A673 (cell line): Measurements from ENCODE around the gene TMEM229A. TPM values are rescaled to one million over a fixed set of nuclear protein-coding genes. Genes with fewer than 3 reads are reported as not detected.

Source experiments
- BruUV-seq: library from RNA; stranded (reverse); fragments of 400-500 nt; replicated peaks from 2 replicates; lab custom pipeline; 2021; lab: Mats Ljungman, UMichigan
- CTCF ChIA-PET: fragments of 300-600 bp; sonication (Branson Sonifier 250); formaldehyde crosslinking; loops from one replicate; lab custom pipeline; 2022; ENCODE audit warnings: antibody characterized with exemption; lab: Charles Lee
- POLR2A ChIA-PET: fragments of 300-600 bp; sonication (Branson Sonifier 250); formaldehyde crosslinking; loops from one replicate; lab custom pipeline; 2022; ENCODE audit warnings: antibody characterized with exemption; ENCODE audit not compliant: low non-redundant PET; lab: Charles Lee
- DNase-seq: peaks from one replicate; pipeline ENCODE4 v3.0.0-alpha.2; 2015; ENCODE audit warnings: low spot score
- H3K27ac ChIP-seq: fragments of 200-600 bp; sonication (generic); 2 replicates; pipeline ENCODE4 v1.5.1; 2016; ENCODE audit warnings: mixed run types, low read depth, mild to moderate bottlenecking, mixed read lengths, antibody characterized with exemption, low read length; ENCODE audit not compliant: poor library complexity, severe bottlenecking
- H3K27me3 ChIP-seq: fragments of 200-600 bp; sonication (generic); replicated peaks from 2 replicates; pipeline ENCODE4 v1.6.1; 2017; ENCODE audit warnings: mixed run types, low read depth, mild to moderate bottlenecking, mixed read lengths, antibody characterized with exemption, low read length; ENCODE audit not compliant: insufficient read depth, poor library complexity
- H3K36me3 ChIP-seq: fragments of 200-600 bp; sonication (generic); 2 replicates; pipeline ENCODE4 v1.6.1; 2016; ENCODE audit warnings: mixed run types, mild to moderate bottlenecking, mixed read lengths, antibody characterized with exemption, low read length; ENCODE audit not compliant: insufficient read depth, poor library complexity, severe bottlenecking
- H3K4me1 ChIP-seq: fragments of 200-600 bp; sonication (generic); 2 replicates; pipeline ENCODE4 v1.6.1; 2017; ENCODE audit warnings: mixed run types, mild to moderate bottlenecking, mixed read lengths, antibody characterized with exemption, low read length; ENCODE audit not compliant: insufficient read depth, poor library complexity, severe bottlenecking
- H3K4me3 ChIP-seq: fragments of 200-600 bp; sonication (generic); 2 replicates; pipeline ENCODE4 v1.5.1; 2016; ENCODE audit warnings: low read depth, mixed run types, mild to moderate bottlenecking, mixed read lengths, low read length; ENCODE audit not compliant: poor library complexity, severe bottlenecking
- H3K9me3 ChIP-seq: fragments of 200-600 bp; sonication (generic); 2 replicates; pipeline ENCODE4 v1.6.1; 2016; ENCODE audit warnings: mixed run types, low read depth, mild to moderate bottlenecking, mixed read lengths, antibody characterized with exemption, low read length; ENCODE audit not compliant: poor library complexity, severe bottlenecking
- EZH2 ChIP-seq: fragments of 200-600 bp; sonication (generic); IDR thresholded peaks from 2 replicates; pipeline ENCODE4 v1.6.1; 2017; ENCODE audit warnings: borderline replicate concordance, low read depth, mild to moderate bottlenecking, mixed read lengths, antibody characterized with exemption, low read length; ENCODE audit not compliant: poor library complexity, severe bottlenecking
- intact Hi-C: fragments of 100-400 bp; cut with micrococcal nuclease; formaldehyde crosslinking; loops from one replicate; pipeline ENCODE4 v1.10.0; 2022; ENCODE audit not compliant: unreplicated experiment
- total RNA-seq: library from RNA; stranded (reverse); gene quantifications from 2 replicates; pipeline ENCODE4 v1.2.3, GENCODE V29; 2021
- TF ChIP-seq, protein P1 (sequence below): fragments of 300-800, 200-600 bp; sonication (generic); conservative IDR thresholded peaks from 2 replicates; pipeline ENCODE4 v1.5.1; 2017; ENCODE audit warnings: low read depth, mild to moderate bottlenecking, antibody characterized with exemption, low read length, moderate library complexity, mixed read lengths

The TMEM229A gene
- total RNA-seq, 1 experiment from 2014 or later = 24.6 TPM

DNA sequence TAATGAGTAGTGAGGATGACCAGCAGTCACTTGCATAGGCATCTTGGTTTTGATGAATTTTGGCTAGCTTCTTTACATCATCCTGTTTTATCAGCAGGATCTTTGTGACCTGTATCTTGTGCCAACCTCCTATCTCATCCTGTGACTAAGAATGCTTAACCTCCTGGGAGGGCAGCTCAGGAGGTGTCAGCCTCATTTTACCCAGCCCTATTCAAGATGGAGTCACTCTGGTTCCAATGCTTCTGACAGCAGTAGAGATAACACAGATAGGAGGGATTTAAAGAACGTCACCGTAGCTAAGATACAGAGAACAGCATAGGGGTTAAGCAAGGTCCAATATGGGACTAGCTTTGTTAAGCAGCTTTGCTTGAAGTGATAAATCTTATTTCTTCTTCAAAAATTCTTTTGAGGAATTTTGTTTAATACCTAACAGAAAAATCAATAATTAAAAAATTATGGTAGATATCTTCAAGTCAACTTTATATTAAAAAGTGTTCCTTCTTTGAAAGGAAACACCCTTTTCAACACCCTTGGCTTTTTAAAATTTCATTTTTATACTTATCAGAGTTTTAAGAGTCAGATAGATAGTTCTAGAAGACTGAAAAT, 39.9 kb downstream of the TMEM229A start:
- TF ChIP-seq EZH2 = no peak
- TF ChIP-seq, protein P1, sequence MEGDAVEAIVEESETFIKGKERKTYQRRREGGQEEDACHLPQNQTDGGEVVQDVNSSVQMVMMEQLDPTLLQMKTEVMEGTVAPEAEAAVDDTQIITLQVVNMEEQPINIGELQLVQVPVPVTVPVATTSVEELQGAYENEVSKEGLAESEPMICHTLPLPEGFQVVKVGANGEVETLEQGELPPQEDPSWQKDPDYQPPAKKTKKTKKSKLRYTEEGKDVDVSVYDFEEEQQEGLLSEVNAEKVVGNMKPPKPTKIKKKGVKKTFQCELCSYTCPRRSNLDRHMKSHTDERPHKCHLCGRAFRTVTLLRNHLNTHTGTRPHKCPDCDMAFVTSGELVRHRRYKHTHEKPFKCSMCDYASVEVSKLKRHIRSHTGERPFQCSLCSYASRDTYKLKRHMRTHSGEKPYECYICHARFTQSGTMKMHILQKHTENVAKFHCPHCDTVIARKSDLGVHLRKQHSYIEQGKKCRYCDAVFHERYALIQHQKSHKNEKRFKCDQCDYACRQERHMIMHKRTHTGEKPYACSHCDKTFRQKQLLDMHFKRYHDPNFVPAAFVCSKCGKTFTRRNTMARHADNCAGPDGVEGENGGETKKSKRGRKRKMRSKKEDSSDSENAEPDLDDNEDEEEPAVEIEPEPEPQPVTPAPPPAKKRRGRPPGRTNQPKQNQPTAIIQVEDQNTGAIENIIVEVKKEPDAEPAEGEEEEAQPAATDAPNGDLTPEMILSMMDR = no peak
- Histone ChIP-seq H3K9me3 (no peaks in the 10 kb centered on the region), H3K27me3 (no peaks in the 10 kb centered on the region), H3K4me1 (no peaks in the 10 kb centered on the region), H3K4me3 (no peak overlapping the region), H3K27ac (no peak overlapping the region), H3K36me3 (no peaks in the 10 kb centered on the region)
- CTCF ChIA-PET = no interaction called here
- POLR2A ChIA-PET = no interaction called here
- intact Hi-C loops = no loop called here
- no TSS peak for BruUV-seq
- DNase-seq = no peak

DNA sequence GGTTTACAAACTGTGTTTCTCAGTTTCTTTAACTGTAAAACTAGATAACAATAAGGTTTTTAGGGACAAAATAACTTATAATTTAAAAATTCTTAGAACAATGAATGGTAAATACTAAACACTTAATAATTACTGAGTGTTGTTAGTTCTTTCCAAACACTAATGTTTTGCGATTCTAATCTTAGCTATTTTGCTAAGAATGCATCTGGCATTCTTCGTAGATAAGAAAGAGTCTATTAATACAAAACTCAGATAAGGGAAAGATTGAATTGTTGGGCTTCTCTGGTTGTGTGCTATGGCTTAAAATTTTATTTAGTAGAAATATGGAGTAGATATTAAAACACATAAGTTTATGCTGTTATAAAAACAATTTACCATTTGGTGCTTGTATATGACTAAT, 45.4 kb downstream of the TMEM229A start:
- TF ChIP-seq, protein P1 = no peak
- TF ChIP-seq EZH2 = no peak
- POLR2A ChIA-PET = no interaction called here
- Histone ChIP-seq H3K27me3 (no peaks in the 10 kb centered on the region), H3K4me1 (no peaks in the 10 kb centered on the region), H3K4me3 (no peak overlapping the region), H3K27ac (no peak overlapping the region), H3K9me3 (no peaks in the 10 kb centered on the region), H3K36me3 (no peaks in the 10 kb centered on the region)
- DNase-seq = no peak
- CTCF ChIA-PET = no interaction called here
- BruUV-seq = no TSS peak
- intact Hi-C loops = no loop called here

Other genes starting within 250 kb of the TMEM229A start
- not detected in 2 replicates for gene HYAL4, start 187.9 kb downstream of the TMEM229A start, total RNA-seq
- gene SPAM1, start 107.8 kb downstream of the TMEM229A start, total RNA-seq = not detected in 2 replicates